H1 (cell line): ENCODE data around the gene C2.

ENCODE experiments used
- CEBPB ChIP-seq: IDR thresholded peaks from 2 replicates; pipeline ENCODE4 v1.6.1; 2012; ENCODE audit warnings: low read depth, low read length
- CHD2 ChIP-seq: IDR thresholded peaks from 2 replicates; pipeline ENCODE4 v1.6.1; 2012; ENCODE audit warnings: low read length, improper control_type of control experiment
- CTCF ChIP-seq, 3 experiments: IDR thresholded peaks; 1 replicate in 2 of 3; 2 replicates in 1 of 3; pipeline versions ENCODE4 v1.5.1 to v1.6.1; 2011; ENCODE audit warnings: low read length in 3 of 3, mild to moderate bottlenecking in 3 of 3, inconsistent platforms in 2 of 3, low read depth in 1 of 3, moderate library complexity in 1 of 3; ENCODE audit not compliant: insufficient read depth in 1 of 3; ENCODE audit errors: control extremely low read depth in 1 of 3
- EZH2 ChIP-seq: fragments of 200-600 bp; sonication (generic); IDR thresholded peaks from 2 replicates; pipeline ENCODE4 v1.7.1; 2012; ENCODE audit warnings: low read depth, mild to moderate bottlenecking, moderate library complexity, low read length, inconsistent platforms; ENCODE audit not compliant: severe bottlenecking
- GABPA ChIP-seq: IDR thresholded peaks from 2 replicates; pipeline ENCODE4 v1.6.1; 2011; ENCODE audit warnings: mild to moderate bottlenecking, low read length, moderate library complexity, borderline replicate concordance; ENCODE audit not compliant: insufficient read depth
- POLR2A ChIP-seq, 2 experiments: IDR thresholded peaks; 1 replicate in 1 of 2; 2 replicates in 1 of 2; pipeline ENCODE4 v1.6.1; 2011; ENCODE audit warnings: low read depth in 2 of 2, low read length in 2 of 2, mild to moderate bottlenecking in 2 of 2; ENCODE audit errors: control extremely low read depth in 1 of 2
- POLR2AphosphoS5 ChIP-seq: IDR thresholded peaks from 2 replicates; pipeline ENCODE4 v1.6.1; 2011; ENCODE audit warnings: low read depth, low read length
- SIX5 ChIP-seq: IDR thresholded peaks from 2 replicates; pipeline ENCODE4 v1.6.1; 2011; ENCODE audit warnings: mild to moderate bottlenecking, low read depth, low read length
- TAF1 ChIP-seq: IDR thresholded peaks from 2 replicates; pipeline ENCODE4 v1.6.1; 2011; ENCODE audit warnings: mild to moderate bottlenecking, low read depth, low read length
- TBP ChIP-seq: IDR thresholded peaks from 2 replicates; pipeline ENCODE4 v1.6.1; 2011; ENCODE audit warnings: low read depth, low read length, improper control_type of control experiment

- TF ChIP-seq POLR2A (IDR thresholded peaks at IDR 0.05; ENCODE audit: control extremely low read depth in 1 of 2, low read depth in 2 of 2, low read length in 2 of 2) = no peak
- no peak for TF ChIP-seq CTCF (IDR thresholded peaks at IDR 0.05; ENCODE audit: control extremely low read depth in 1 of 3, insufficient read depth in 1 of 3, low read depth in 1 of 3, low read length in 3 of 3)
- no peak for TF ChIP-seq TAF1
- no peak for TF ChIP-seq EZH2
- TF ChIP-seq GABPA = no peak
- TF ChIP-seq SIX5 = no peak
- no peak for TF ChIP-seq CEBPB
- no peak for TF ChIP-seq TBP
- no peak for TF ChIP-seq CHD2
- no peak for TF ChIP-seq POLR2AphosphoS5
These were observed at the start of gene C2 for GRCh38 chr6:31927242-31927862.
